CD4-positive, alpha-beta T cell treated with Interleukin-17A for 1 hour (primary cell): ENCODE measurements around the gene TRIM34.
A peak's percentile ranks its signal among the peaks of the same experiment; 100 is the strongest.
"Not testable (repeated sequence)": the region's sequence is repeated elsewhere in the genome, so short reads cannot be mapped to it uniquely, and the experiment has no call there.

Source experiments
- DNase-seq: peaks from one replicate; pipeline ENCODE4 v3.0.0-alpha.2; 2020

The TRIM34 gene

DNA sequence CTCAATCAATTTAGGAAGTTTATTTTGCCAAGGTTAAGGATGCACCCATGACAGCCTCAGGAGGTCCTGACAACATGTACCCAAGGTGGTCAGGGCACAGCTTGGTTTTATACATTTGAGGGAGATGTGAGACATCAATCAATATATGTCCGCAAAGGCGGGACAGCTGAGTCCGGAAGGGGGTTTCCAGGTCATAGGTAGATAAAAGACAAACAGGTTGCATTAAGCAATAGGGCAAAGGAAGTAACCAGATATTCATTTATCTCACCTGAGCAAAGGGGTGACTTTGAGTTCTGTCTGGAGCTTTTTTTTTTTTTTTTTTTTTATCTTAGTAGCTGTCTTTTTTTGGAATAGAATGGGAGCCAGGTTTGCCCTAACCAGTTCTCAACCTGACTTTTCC lies 2.0 kb upstream of the TRIM34 start:
- no peak for DNase-seq

DNA sequence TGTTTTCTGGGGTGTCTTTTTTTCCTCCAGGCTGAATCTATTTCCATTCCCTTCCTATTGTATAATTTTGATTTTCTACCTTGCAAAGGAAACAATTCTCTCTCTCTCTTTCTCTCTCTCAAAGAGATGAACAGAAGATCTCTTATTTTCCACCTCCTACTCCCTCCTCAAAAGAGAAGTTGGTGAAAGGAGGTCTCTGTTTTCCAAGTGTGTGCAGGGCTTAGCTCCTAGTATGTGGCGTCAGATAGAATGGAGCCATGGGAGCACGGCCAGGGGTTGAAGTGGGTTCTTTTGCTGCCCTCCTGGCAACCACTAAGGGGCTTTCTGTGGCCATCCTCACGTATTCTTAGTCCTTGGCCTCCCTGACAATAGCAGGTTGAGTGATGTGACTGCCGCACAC lies 480 bp downstream of the TRIM34 start:
- no peak for DNase-seq

DNA sequence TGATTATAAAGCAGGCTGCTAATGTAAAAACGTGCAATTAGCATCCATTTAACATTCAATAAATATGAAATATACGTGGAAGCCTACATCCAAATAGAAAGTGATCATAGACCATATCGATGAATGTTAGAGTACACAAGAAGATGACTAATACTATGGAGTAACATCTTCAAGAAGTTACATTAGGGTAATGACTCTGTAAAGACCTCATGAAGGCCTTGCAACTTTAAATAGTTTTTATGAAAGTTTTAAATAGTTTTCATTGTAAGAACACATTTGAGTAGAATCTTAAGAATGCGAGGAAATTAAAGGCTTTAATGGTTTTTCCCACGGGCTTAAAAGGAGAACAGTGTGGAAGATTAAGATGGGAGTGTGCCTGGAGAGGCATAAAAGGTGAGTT lies 1.4 kb downstream of the TRIM34 start:
- no peak for DNase-seq

DNA sequence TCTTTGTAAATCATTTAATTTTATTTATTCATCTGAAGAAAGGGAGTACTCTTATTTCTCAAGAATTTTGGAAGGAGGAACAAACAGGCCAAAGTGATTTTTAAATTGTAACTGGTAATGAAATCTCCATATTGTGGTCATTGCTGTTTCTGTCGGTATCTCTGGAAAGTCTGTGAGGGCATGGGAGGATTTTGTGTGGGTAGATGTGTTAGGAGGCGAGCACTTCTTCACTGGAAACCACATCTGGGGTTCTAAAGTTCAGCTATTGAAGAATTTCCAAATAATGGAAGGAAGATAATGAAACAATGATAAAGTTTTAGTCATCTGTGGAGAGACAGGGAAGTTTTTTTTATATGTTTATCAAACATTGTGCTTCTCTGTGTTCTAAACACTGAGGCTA lies 6.6 kb downstream of the TRIM34 start:
- no peak for DNase-seq

DNA sequence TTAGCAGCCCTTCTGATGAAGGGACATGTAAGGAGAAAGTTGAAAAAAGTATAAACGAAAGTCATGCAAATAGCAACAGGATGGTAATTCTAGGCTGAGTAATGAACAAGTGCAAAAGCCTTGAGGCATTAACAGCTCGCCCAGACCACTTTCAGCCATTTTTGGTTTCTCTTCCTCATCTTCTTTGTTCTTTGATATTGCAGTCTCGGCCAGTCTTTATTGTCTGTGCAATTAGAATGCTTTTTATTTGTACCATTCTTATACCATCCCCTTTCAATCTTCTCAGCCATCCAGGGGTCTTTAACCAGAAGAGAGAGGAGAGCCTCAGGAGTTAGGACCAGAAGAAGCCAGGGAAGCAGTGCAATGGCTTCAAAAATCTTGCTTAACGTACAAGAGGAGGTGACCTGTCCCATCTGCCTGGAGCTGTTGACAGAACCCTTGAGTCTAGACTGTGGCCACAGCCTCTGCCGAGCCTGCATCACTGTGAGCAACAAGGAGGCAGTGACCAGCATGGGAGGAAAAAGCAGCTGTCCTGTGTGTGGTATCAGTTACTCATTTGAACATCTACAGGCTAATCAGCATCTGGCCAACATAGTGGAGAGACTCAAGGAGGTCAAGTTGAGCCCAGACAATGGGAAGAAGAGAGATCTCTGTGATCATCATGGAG lies 7.3 kb downstream of the TRIM34 start:
- DNase-seq, result no peak

DNA sequence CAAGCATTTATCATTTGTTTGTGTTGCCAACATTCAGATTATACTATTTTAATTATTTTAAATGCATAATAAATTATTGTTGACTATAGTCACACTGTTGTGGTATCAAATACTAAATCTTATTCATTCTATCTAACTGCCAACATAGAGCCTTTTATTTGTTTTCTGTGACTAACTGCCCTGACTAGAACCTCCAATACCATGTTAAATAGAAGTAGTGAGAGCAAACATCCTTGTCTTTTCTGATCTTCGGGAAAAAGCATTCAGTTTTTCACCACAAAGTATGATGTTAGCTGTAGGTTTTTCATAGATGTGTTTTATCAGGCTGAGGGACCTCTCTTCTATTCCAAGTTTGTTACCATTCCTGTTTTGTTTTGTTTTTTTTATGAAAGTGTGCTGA lies 15.2 kb downstream of the TRIM34 start:
- DNase-seq, result no peak

DNA sequence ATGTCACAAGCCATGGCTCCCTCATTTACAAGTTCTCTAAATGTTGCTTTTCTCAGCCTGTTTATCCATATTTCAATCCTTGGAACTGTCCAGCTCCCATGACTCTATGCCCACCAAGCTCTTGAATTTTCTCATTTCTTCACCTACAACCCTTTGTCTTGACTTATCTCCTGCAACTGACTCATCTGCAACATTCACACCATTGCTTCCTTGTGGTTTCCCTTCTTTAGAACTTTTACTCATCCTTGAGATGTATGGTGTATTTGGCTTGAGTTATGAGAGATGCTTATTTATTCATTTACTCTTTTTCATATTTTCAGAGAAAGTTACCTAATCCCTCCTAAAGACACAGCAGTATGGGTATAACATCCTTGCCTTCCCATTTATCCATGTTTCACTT lies 18.8 kb downstream of the TRIM34 start:
- no peak for DNase-seq

DNA sequence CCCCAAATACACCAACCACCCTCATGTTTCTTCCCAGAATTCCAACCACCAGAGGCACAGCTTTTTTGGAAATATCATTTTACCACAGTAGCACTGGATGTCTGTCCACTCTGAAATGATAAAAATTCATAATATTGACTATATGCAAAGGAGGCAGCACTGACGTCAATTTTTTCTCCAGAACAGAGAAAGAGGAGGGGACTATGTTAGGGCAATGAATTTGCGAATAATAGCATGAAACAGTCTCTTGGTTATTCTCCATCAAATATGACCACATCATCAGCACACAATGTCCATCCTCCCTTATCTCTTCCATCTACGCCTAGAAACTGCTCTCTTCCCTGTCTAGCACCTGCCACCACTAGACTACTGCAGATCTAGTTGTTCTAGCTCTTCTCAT lies 21.3 kb downstream of the TRIM34 start:
- DNase-seq, result no peak

DNA sequence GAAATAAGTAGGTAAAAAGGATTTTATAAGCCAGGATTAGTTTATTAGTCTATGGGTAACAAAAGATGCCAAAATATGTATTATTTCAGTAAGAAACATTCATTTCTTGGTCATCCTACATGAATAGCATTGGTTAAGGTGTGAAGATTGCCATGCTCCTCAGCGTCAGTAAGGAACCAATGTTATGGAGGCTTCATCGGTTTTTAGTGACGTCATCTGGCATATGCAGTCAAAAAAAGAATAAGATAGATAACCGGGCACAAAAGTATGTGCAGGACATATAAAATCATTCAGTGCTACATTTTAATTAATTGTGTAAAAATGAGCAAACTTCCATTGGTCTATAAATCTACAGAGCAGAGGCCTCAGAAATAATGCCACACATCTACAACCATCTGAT lies 30.7 kb downstream of the TRIM34 start:
- DNase-seq, result no peak

DNA sequence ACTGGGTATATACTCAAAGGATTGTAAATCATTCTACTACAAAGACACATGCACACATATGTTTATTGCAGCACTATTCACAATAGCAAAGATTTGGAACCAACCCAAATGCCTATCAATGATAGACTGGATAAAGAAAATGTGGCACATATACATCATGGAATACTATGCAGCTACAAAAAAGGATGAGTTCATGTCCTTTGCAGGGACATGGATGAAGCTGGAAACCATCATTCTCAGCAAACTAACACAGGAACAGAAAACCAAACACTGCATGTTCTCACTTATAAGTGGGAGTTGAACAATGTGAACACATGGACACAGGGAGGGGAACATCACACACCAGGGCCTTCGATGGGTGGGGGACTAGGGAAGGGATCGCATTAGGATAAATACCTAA lies 32.2 kb downstream of the TRIM34 start:
- not testable (repeated sequence) for DNase-seq

DNA sequence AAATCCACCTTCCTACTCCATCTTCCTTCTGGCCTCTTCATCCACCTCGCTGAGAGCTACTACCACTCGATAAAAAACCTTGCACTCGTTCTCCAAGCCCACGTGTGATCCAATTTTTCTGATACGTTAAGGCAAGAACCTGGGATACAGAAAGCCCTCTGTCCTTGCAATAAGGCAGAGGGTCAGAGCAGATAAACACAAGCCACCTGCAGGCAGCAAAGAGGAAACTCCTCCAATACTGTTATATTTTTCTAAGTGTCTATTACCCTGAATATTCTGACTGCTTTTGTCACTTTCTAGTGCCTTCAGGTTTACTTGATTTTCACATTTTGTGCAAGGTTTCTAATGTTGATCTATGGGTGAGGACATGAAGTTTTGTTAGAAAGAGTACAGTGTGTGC lies 33.5 kb downstream of the TRIM34 start:
- DNase-seq, result no peak

DNA sequence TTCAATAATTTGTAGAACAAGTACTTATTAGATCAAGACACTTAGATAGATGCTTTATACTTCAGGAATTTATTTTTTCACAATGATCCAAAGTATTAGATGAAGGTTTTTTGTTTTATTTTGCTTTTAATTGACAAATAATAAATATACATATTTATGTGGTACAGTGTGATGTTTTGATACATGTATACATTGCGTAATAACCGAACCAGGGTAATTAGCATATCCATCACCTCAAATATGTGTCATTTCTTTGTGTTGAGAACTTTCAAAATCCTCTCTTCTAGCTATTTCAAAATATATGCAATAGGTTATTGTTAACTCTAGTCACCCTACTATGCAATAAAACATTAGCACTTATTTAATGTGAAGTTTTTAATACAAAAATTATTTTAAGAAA lies 38.7 kb downstream of the TRIM34 start:
- DNase-seq, result no peak

DNA sequence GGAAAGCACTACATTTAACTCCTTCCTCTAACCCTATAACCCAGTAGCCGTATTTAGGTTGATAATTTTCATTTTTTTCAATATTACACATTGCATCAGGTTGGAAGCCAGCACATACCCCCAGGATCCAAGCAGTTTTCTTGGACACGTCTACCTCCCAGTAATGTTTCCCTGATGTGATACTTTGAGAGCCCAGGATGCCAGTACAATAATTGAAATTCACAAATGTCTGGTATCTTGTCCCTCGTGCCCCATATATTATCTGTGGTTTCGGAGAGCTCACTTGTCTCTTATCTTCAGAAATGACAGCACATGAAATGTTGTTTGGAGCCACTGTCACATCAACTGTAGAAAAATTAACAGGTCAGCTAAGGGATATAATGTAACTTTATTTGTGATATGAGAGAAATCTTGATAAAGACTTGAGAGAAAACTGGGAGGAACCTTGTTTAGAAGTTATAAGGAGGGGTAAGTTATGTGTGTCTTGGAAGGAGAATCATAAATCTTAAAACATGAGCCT lies 40.3 kb downstream of the TRIM34 start:
- DNase-seq, result no peak

DNA sequence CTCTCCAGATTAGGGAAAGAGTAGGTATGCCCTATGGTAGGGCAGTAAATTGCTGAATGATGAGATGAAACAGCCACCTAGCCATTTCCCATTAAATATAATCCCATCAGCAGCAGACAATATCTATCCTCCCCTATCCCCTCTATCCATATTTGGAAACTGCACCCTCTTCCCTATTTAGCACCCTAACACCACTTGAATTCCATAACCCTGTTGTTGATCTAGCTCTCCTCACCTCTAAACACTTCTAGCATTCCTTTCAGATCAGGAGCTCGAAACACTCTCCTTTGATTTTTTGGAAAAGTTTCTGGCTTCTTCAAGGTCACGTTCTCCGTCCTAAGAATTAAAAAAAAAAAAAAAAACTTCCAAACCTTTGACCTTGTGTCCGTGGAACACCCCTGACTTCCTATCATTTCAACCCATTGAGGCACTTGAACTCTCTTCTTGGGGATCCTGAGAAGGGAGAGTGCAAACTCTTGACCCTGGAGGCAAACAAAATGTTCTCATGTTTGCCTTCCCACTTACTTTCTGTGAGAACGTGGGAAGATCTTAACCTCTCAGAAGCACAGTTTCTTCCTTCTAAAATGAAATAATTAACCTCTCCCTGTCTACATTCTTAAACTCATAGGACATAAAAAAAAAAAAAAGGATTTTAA lies 41.1 kb downstream of the TRIM34 start:
- DNase-seq, result no peak

DNA sequence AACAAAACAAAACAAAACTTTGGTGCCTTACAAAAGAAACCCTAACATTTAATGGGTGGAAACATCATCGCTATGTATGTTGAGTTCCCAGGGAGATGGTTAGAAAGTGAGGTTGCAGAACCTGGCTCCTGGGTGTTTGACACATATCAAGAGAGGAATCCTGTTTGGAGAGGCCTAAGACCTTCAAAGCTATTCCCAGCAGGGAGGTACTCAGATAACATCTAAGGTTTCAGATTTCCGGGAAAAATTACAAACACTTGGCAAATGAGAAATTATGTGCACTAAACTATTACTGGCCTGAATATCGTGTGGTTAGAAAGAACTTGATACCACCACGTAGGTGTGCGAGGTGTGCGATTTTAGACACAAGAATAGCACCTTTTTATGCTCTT lies 41.6 kb downstream of the TRIM34 start:
- no peak for DNase-seq

DNA sequence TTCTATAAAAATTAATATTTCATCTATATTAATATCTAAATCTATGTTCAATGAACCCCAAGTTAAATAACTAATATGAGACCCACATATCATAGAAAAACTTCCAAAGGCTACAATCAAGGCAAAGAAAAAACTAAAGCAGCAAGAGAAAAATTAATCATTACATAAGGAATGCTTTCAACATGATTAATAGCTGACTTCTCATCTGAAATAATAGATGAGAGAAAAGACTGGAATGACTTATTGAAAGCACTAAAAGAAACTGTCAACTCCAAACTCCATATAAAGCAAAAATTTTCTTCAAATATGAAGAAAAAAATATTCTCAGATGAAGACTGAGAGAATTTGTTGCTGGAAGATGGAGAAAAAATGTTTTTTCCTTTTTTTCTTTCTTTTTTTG lies 47.0 kb downstream of the TRIM34 start:
- DNase-seq, result no peak

DNA sequence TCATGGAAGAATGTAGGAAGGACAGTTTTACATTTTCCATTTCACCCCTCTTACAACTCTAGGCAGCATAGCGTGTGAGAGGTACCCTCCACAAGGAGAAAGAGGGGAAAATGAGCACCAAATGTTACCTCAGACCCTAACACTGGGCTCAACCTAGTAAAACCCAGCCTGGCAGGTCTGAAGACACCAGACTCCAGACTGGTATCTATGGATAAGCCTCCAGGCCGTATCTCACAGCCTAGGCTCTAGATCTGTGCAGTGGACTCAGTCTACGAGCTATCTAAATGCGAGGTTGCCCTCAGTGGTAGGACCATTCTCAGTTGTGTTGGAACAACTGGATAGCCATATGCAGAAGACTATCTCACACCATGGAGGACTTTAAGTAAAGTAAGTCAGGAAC lies 49.6 kb downstream of the TRIM34 start:
- DNase-seq, result no peak

DNA sequence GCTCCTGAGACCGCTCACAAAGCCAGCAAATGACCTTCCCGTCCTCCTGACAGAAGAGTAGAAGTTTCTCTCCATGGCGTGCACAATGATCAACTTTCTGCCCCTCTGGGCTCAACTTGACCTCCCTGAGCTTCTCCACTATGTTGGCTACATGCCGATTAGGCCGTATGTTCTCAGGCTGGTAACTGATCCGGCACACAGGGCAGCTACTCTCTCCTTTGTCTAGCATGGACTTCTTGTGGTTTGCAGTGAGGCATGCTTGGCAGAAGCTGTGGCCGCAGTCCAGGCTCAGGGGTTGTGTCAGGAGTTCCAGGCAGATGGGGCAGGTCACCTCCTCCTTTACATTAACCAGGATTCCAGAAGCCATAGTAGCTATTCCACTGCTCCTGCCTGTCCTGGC lies 55.0 kb downstream of the TRIM34 start:
- DNase-seq, result no peak

DNA sequence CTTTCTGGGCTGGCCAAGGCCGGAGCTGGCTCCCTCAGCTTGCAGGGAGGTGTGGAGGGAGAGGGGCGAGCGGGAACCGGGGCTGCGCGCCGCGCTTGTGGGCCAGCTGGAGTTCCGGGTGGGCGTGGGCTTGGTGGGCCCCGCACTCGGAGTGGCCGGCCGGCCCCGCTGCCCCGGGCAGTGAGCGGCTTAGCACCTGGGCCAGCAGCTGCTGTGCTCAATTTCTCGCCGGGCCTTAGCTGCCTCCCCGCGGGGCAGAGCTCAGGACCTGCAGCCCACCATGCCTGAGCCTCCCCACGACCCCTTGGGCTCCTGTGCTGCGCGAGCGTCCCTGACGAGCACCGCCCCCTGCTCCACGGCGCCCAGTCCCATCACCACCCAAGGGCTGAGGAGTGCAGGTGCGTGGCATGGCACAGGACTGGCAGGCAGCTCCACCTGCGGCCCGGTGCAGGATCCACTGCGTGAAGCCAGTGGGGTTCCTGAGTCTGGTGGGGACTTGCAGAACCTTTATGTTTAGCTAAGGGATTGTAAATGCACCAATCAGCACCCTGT lies 58.2 kb downstream of the TRIM34 start:
- DNase-seq, result not testable (repeated sequence)

DNA sequence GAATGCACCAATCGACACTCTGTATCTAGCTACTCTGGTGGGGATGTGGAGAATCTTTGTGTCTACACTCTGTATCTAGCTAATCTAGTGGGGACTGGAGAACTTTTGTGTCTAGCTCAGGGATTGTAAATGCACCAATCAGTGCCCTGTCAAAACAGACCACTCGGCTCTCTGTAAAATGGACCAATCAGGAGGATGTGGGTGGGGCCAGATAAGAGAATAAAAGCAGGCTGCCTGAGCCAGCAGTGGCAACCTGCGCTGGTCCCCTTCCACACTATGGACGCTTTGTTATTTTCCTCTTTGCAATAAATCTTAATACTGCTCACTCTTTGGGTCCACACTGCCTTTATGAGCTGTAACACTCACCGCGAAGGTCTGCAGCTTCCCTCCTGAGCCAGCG lies 58.8 kb downstream of the TRIM34 start:
- peak; percentile 68 for DNase-seq

DNA sequence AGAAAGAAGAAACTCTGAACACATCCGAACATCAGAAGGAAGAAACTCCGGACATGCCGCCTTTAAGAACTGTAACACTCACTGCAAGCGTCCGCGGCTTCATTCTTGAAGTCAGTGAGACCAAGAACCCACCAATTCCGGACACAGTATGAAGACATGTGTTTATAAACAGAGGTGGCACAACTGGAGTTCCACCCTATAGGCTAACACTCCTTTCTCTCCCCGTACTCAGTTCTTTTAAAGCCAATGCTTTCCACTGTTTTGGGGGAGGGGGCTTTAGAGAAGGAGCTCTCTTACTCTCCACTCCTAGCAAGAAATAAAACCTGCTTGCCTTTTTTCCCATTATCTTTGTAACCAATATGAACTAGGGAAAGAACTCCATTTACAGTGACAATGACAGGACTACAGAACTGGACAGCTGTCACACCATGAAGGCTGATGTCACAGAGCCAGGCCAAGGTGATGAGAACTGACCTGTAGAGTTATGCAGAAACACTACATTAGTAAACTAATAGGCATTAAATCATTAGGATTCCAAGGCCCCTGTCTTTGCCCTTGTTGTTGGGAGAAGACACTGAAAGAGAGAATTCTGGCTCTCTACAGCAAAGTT lies 59.3 kb downstream of the TRIM34 start:
- no peak for DNase-seq

DNA sequence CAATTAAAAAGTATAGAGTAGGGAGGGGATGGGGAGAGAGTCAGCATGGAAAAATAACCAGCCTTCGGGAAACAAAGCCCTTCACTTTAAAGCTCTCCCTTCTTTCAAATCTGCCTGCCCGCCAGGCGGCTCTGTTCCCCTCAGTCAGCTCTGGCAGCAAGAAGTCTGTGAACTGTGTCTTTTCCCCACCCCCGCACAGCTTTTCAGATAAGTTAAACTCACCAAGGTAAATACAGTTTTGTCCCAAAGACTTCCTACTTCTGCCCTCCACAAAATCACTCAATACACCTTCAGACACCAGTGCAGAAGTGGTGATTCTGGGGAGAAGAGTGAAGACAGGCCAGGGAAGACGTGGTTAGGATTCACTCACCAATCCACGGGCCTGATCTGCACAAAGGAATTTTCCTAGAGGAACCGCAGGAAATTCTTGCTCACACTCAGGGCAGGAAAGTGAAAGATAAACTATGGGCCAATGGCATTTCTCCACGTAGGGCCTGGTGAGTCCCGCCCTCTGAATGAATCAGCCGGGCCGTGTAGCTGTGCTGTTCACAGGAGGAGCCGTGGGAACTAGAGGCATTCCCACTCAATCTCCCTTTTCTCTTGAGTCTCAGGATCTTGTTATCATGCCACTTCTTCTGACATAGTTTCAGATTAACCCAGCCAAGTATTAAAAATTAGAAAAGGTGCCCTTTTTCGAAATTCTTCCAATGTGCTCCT lies 60.0 kb downstream of the TRIM34 start, which contains the start of gene TRIM5:
TRIM5 (minus strand) TSS at position 429 of the 717 bp plus-strand sequence. CDS start 4,897 bp downstream, outside the sequence.
- peak; percentile 84 for DNase-seq

DNA sequence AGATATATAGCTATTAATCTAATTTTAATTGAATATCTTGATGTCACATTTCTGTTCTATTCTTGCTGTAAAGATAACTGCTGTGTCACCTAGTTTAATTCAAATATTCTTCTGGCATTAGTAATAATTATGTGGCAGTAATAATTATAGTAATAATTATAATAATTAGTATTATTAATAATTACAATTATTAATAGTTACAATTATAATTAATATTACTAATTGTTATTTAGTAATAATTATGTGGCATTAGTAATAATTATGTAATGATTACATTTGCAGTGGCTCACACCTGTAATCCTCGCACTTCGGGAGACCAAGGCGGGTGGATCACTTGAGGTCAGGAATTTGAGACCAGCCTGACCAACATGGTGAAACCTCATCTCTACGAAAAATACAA lies 61.6 kb downstream of the TRIM34 start:
- no peak for DNase-seq
